OCI-LY3 (cell line): ENCODE measurements around the gene GFI1B.

Source experiments
- H2AFZ ChIP-seq: fragments of 200-600, 300-600 bp; shearing (Covaris generic); 2 replicates; pipeline ENCODE4 v1.6.0; 2014; ENCODE audit warnings: antibody characterized with exemption, low read depth, low read length
- H3K27ac ChIP-seq: fragments of 200-600, 300-600 bp; sonication (generic); 2 replicates; pipeline ENCODE4 v1.5.1; 2014; ENCODE audit warnings: mild to moderate bottlenecking, low read length, moderate library complexity, mixed read lengths
- H3K27me3 ChIP-seq: fragments of 200-600, 300-600 bp; sonication (generic); 2 replicates; pipeline ENCODE4 v1.6.1; 2014; ENCODE audit warnings: low read depth, low read length, mixed read lengths
- H3K36me3 ChIP-seq: fragments of 200-600, 300-600 bp; sonication (generic); replicated peaks from 2 replicates; pipeline ENCODE3; 2014; ENCODE audit warnings: low read depth, low read length, mixed read lengths
- H3K4me1 ChIP-seq: fragments of 300-600, 200-600 bp; sonication (generic); 2 replicates; pipeline ENCODE4 v1.6.1; 2014; ENCODE audit warnings: low read length, mixed read lengths
- H3K4me2 ChIP-seq: fragments of 200-600, 300-600 bp; sonication (generic); 2 replicates; pipeline ENCODE4 v1.6.1; 2014; ENCODE audit warnings: low read length, mixed read lengths
- H3K4me3 ChIP-seq: fragments of 300-600, 200-600 bp; sonication (generic); 2 replicates; pipeline ENCODE4 v1.5.1; 2014; ENCODE audit warnings: antibody characterized with exemption, mild to moderate bottlenecking, low read length, moderate library complexity
- H3K79me2 ChIP-seq: fragments of 300-600, 200-600 bp; shearing (Covaris generic); 2 replicates; pipeline ENCODE4 v1.6.1; 2014; ENCODE audit warnings: mild to moderate bottlenecking, low read length, mixed read lengths
- H3K9ac ChIP-seq: fragments of 300-600, 200-600 bp; shearing (Covaris generic); 2 replicates; pipeline ENCODE4 v1.6.0; 2014; ENCODE audit warnings: mild to moderate bottlenecking, low read length, moderate library complexity
- H3K9me3 ChIP-seq: fragments of 200-600, 300-600 bp; shearing (Covaris generic); 2 replicates; pipeline ENCODE4 v1.6.1; 2014; ENCODE audit warnings: low read length, mixed read lengths; ENCODE audit not compliant: insufficient read depth
- H4K20me1 ChIP-seq: fragments of 200-600, 300-600 bp; sonication (generic); 2 replicates; pipeline ENCODE4 v1.6.1; 2016; ENCODE audit warnings: low read length, mixed read lengths; ENCODE audit not compliant: insufficient read depth
- CTCF ChIP-seq: fragments of 200-600, 300-600 bp; sonication (generic); IDR thresholded peaks from 2 replicates; pipeline ENCODE4 v1.5.1; 2014; ENCODE audit warnings: antibody characterized with exemption, low read length, low read depth
- EZH2phosphoT487 ChIP-seq: fragments of 200-600 bp; shearing (Covaris generic); IDR thresholded peaks from 2 replicates; pipeline ENCODE4 v1.6.1; 2018; ENCODE audit warnings: antibody characterized with exemption, mixed run types, low read depth

GFI1B gene

GRCh38 chr9:132946631-132947295 is 31.7 kb upstream of the GFI1B start:
- peaks cover 7% of the 10 kb centered on the region; the same call in 1 of the 2 replicates for H4K20me1 ChIP-seq
- H3K27me3 ChIP-seq: no peaks in the 10 kb centered on the region
- H3K4me3 ChIP-seq: no peak overlapping the region
- no peaks in the 10 kb centered on the region for H3K36me3 ChIP-seq
- no peak overlapping the region for H3K4me2 ChIP-seq
- no peak overlapping the region for H3K9ac ChIP-seq
- no peak overlapping the region for H2AFZ ChIP-seq
- peaks cover 26% of the 10 kb centered on the region for H3K79me2 ChIP-seq
- H3K27ac ChIP-seq: no peak overlapping the region
- H3K9me3 ChIP-seq: no peaks in the 10 kb centered on the region
- TF ChIP-seq EZH2phosphoT487 (no peak), CTCF (no peak)
- H3K4me1 ChIP-seq: peaks cover 23% of the 10 kb centered on the region

GRCh38 chr9:132947756-132948155 is 30.7 kb upstream of the GFI1B start:
- Histone ChIP-seq H3K4me2 (no peak overlapping the region), H3K27me3 (no peaks in the 10 kb centered on the region), H3K27ac (no peak overlapping the region), H3K4me1 (peaks cover 14% of the 10 kb centered on the region), H3K36me3 (no peaks in the 10 kb centered on the region), H4K20me1 (no peaks in the 10 kb centered on the region), H2AFZ (no peak overlapping the region), H3K4me3 (no peak overlapping the region), H3K9me3 (no peaks in the 10 kb centered on the region), H3K9ac (no peak overlapping the region), H3K79me2 (peaks cover 17% of the 10 kb centered on the region)
- TF ChIP-seq EZH2phosphoT487 (no peak), CTCF (no peak)

- TF ChIP-seq EZH2phosphoT487 (no peak), CTCF (no peak)
- no peak overlapping the region for H3K27ac ChIP-seq
- no peak overlapping the region for H3K4me3 ChIP-seq
- H4K20me1 ChIP-seq: no peaks in the 10 kb centered on the region
- H3K4me1 ChIP-seq: peaks cover 5% of the 10 kb centered on the region
- no peaks in the 10 kb centered on the region for H3K27me3 ChIP-seq
- H3K36me3 ChIP-seq: no peaks in the 10 kb centered on the region
- no peak overlapping the region for H3K4me2 ChIP-seq
- H3K9ac ChIP-seq: no peak overlapping the region
- no peaks in the 10 kb centered on the region for H3K9me3 ChIP-seq
- H3K79me2 ChIP-seq: peaks cover 8% of the 10 kb centered on the region
- no peak overlapping the region for H2AFZ ChIP-seq
These were observed 29.9 kb upstream of the GFI1B start for GRCh38 chr9:132948482-132949050.

- H3K4me3 ChIP-seq: no peak overlapping the region
- no peaks in the 10 kb centered on the region for H3K27me3 ChIP-seq
- no peak overlapping the region for H3K4me2 ChIP-seq
- H3K4me1 ChIP-seq: peaks cover 4% of the 10 kb centered on the region
- no peak overlapping the region for H3K27ac ChIP-seq
- TF ChIP-seq CTCF: no peak
- TF ChIP-seq EZH2phosphoT487: no peak
- H4K20me1 ChIP-seq: no peaks in the 10 kb centered on the region
- no peaks in the 10 kb centered on the region for H3K79me2 ChIP-seq
- H3K9me3 ChIP-seq: no peaks in the 10 kb centered on the region
- no peak overlapping the region for H3K9ac ChIP-seq
- no peak overlapping the region for H2AFZ ChIP-seq
- no peaks in the 10 kb centered on the region for H3K36me3 ChIP-seq
These were observed 28.8 kb upstream of the GFI1B start for GRCh38 chr9:132949709-132950108.
